Transverse colon (tissue), 4 donors: ENCODE results near the gene ANO1. TPM values are rescaled to one million over a fixed set of nuclear protein-coding genes. Genes with fewer than 3 reads are reported as not detected.

ENCODE experiments used
- DNase-seq: peaks from one replicate; pipeline ENCODE4 v3.0.0-alpha.2; 2019
- H3K27ac ChIP-seq, 4 donors: fragments of 200-600 bp; sonication (generic); 2 replicates each; pipeline ENCODE4 v1.5.1; 2016 to 2018; ENCODE audit warnings: inconsistent platforms in 4 of 4
- H3K27me3 ChIP-seq: fragments of 200-600 bp; sonication (generic); 2 replicates; pipeline ENCODE4 v1.5.1; 2017; ENCODE audit warnings: inconsistent platforms
- H3K36me3 ChIP-seq, 4 donors: fragments of 200-600 bp; sonication (generic); 2 replicates each; pipeline ENCODE4 v1.5.1; 2017 to 2019; ENCODE audit warnings: inconsistent platforms in 4 of 4
- H3K4me1 ChIP-seq, 4 donors: fragments of 200-600 bp; sonication (generic); 2 replicates each; pipeline ENCODE4 v1.5.1; 2017 to 2020; ENCODE audit warnings: inconsistent platforms in 4 of 4
- H3K4me3 ChIP-seq, 4 donors: fragments of 200-600 bp; sonication (generic); 1 replicate in 1 of 4; 2 replicates in 3 of 4; pipeline versions ENCODE4 v1.5.1 to v1.6.1; 2017 to 2019; ENCODE audit warnings: inconsistent platforms in 4 of 4
- H3K9me3 ChIP-seq, 2 donors: fragments of 200-600 bp; sonication (generic); 2 replicates each; pipeline ENCODE4 v1.5.1; 2017 to 2019; ENCODE audit warnings: inconsistent platforms in 2 of 2
- CTCF ChIP-seq, 5 experiments: fragments of 200-600 bp in 3 of 5; fragments of 450-650 bp in 2 of 5; sonication (generic) in 3 of 5; IDR thresholded peaks; 1 replicate in 2 of 5; 2 replicates in 3 of 5; pipeline ENCODE4 v1.5.1; 2016 to 2017; ENCODE audit warnings: antibody characterized with exemption in 5 of 5, inconsistent platforms in 3 of 5, mild to moderate bottlenecking in 2 of 5, moderate library complexity in 1 of 5
- EP300 ChIP-seq: sonication (generic); formaldehyde crosslinking; IDR thresholded peaks from one replicate; pipeline ENCODE4 v1.6.1; 2017; ENCODE audit warnings: antibody characterized with exemption, low read depth
- POLR2A ChIP-seq: fragments of 450-650 bp; IDR thresholded peaks from one replicate; pipeline ENCODE4 v1.6.1; 2016; ENCODE audit warnings: antibody characterized with exemption, mild to moderate bottlenecking, moderate library complexity
- POLR2AphosphoS5 ChIP-seq, 3 donors: sonication (generic); formaldehyde crosslinking; IDR thresholded peaks; one replicate each; pipeline ENCODE4 v1.6.1; 2016; ENCODE audit warnings: antibody characterized with exemption in 3 of 3
- WGBS, 2 donors: methylation state at CpG; one replicate each; pipeline ENCODE4 v1.1.5; 2018; ENCODE audit warnings: low coverage in 1 of 2; 5-methylcytosine and 5-hydroxymethylcytosine counted together
- in situ Hi-C, 4 donors: fragments of 200-750 bp; cut with MboI; loops; one replicate each; pipeline versions ENCODE4 v1.15.0 to v1.15.1; 2017; ENCODE audit warnings: low sequenced_read_pairs in 3 of 4, low pct_ligation_motif_present in 1 of 4, low pct_unique_long_range_greater_than_20kb in 1 of 4
- intact Hi-C: fragments of 100-400 bp; cut with DNase I; formaldehyde crosslinking; loops from one replicate; pipeline ENCODE4 v1.15.1; 2023; ENCODE audit warnings: low total_unique reads
- total RNA-seq, 4 donors: library from RNA; depleted of rRNA; stranded (reverse); fragments of >200 nt; gene quantifications; one replicate each; pipeline ENCODE4 v1.1.0, GENCODE V29; 2016

Gene ANO1
- total RNA-seq, 4 donors from 2014 or later, result 7.9 to 20.9 (median 11.3) TPM

GRCh38 chr11:70073871-70074371 is 4.2 kb upstream of the ANO1 start:
- no peaks in the 10 kb centered on the region for H3K9me3 ChIP-seq
- intact Hi-C loops (no loop called here), in situ Hi-C loops (no loop called here)
- no peak overlapping the region for H3K27ac ChIP-seq
- H3K36me3 ChIP-seq, result no peaks in the 10 kb centered on the region
- H3K27me3 ChIP-seq, result peaks cover 78% of the 10 kb centered on the region
- peaks cover 0 to 7% (median 3%) of the 10 kb centered on the region in 4 donors for H3K4me1 ChIP-seq
- 62 to 88% methylated on average over 4 to 22 of the region's 22 CpGs for WGBS, 2 donors
- DNase-seq, result no peak
- H3K4me3 ChIP-seq, result no peak overlapping the region
- TF ChIP-seq POLR2A, result no peak
- TF ChIP-seq POLR2AphosphoS5 (IDR thresholded peaks at IDR 0.05), result no peak
- no peak for TF ChIP-seq CTCF (IDR thresholded peaks at IDR 0.05)
- no peak for TF ChIP-seq EP300

GRCh38 chr11:70074746-70075145 is 3.4 kb upstream of the ANO1 start:
- no peak overlapping the region for H3K4me3 ChIP-seq
- H3K36me3 ChIP-seq, result no peaks in the 10 kb centered on the region
- intact Hi-C loops (no loop called here), in situ Hi-C loops (no loop called here)
- WGBS, 2 donors, result 80 to 89% methylated on average over 5 to 8 of the region's 8 CpGs
- peaks cover 78% of the 10 kb centered on the region for H3K27me3 ChIP-seq
- no peaks in the 10 kb centered on the region for H3K9me3 ChIP-seq
- peaks cover 0 to 7% (median 3%) of the 10 kb centered on the region in 4 donors for H3K4me1 ChIP-seq
- no peak overlapping the region for H3K27ac ChIP-seq
- TF ChIP-seq EP300 (no peak), POLR2AphosphoS5 (IDR thresholded peaks at IDR 0.05) (no peak), CTCF (IDR thresholded peaks at IDR 0.05) (no peak), POLR2A (no peak)
- DNase-seq, result no peak

GRCh38 chr11:70075836-70076235 is 2.3 kb upstream of the ANO1 start:
- in situ Hi-C loops, result no loop called here
- no peak overlapping the region for H3K4me3 ChIP-seq
- no peaks in the 10 kb centered on the region for H3K9me3 ChIP-seq
- no peaks in the 10 kb centered on the region for H3K36me3 ChIP-seq
- H3K27ac ChIP-seq, result no peak overlapping the region
- 91% methylated on average over 8 of the region's 8 CpGs; no CpG with 5 or more reads in 1 of the 2 donors for WGBS, 2 donors
- intact Hi-C loops, result no loop called here
- TF ChIP-seq CTCF (IDR thresholded peaks at IDR 0.05) (no peak), POLR2AphosphoS5 (IDR thresholded peaks at IDR 0.05) (no peak), EP300 (no peak), POLR2A (no peak)
- DNase-seq, result no peak
- H3K4me1 ChIP-seq, result peaks cover 0 to 7% (median 3%) of the 10 kb centered on the region in 4 donors
- peaks cover 88% of the 10 kb centered on the region for H3K27me3 ChIP-seq

- Histone ChIP-seq H3K36me3 (no peaks in the 10 kb centered on the region), H3K4me3 (no peak overlapping the region), H3K27ac (peak overlapping the region in 1 of 4 donors; percentile 17), H3K9me3 (no peaks in the 10 kb centered on the region), H3K4me1 (peaks cover 0 to 7% (median 3%) of the 10 kb centered on the region in 4 donors), H3K27me3 (peaks cover 87% of the 10 kb centered on the region)
- in situ Hi-C loops (no loop called here), intact Hi-C loops (no loop called here)
- 8 to 44% methylated on average over 2 to 6 of the region's 6 CpGs for WGBS, 2 donors
- no peak for DNase-seq
- TF ChIP-seq POLR2AphosphoS5 (IDR thresholded peaks at IDR 0.05) (no peak), POLR2A (no peak), EP300 (no peak)
These were observed 1.6 kb upstream of the ANO1 start for GRCh38 chr11:70076461-70076931.
